Small intestine (tissue), 7 donors: Measurements from ENCODE around the gene ACTRT2. TPM values are rescaled to one million over a fixed set of nuclear protein-coding genes. Genes with fewer than 3 reads are reported as not detected.

Experiments
- DNase-seq, 2 donors: peaks; one replicate each; pipeline versions ENCODE4 v3.0.0 to v3.0.0-alpha.2; 2013
- FAIRE-seq: peaks from 2 replicates; lab custom pipeline; 2012; peaks lifted over from hg19 to GRCh38; lab: Jason Lieb, UNC
- H3K27ac ChIP-seq, 3 donors: one replicate each; pipeline ENCODE4 v1.5.1; 2013; ENCODE audit warnings: low read length in 2 of 3, mild to moderate bottlenecking in 2 of 3, control low read depth in 1 of 3, inconsistent platforms in 1 of 3, low read depth in 1 of 3, moderate library complexity in 1 of 3
- H3K27me3 ChIP-seq, 3 donors: one replicate each; pipeline ENCODE4 v1.6.1; 2013; ENCODE audit warnings: low read length in 3 of 3, inconsistent platforms in 1 of 3; ENCODE audit not compliant: control insufficient read depth in 3 of 3, insufficient read depth in 3 of 3
- H3K36me3 ChIP-seq, 3 donors: one replicate each; pipeline ENCODE4 v1.6.1; 2013; ENCODE audit warnings: low read length in 3 of 3, inconsistent platforms in 1 of 3, low read depth in 1 of 3, mild to moderate bottlenecking in 1 of 3, moderate library complexity in 1 of 3; ENCODE audit not compliant: control insufficient read depth in 3 of 3, insufficient read depth in 2 of 3
- H3K4me1 ChIP-seq, 3 donors: one replicate each; pipeline ENCODE4 v1.6.1; 2013; ENCODE audit warnings: low read length in 2 of 3, inconsistent platforms in 1 of 3, low read depth in 1 of 3, mild to moderate bottlenecking in 1 of 3, moderate library complexity in 1 of 3; ENCODE audit not compliant: control insufficient read depth in 3 of 3, insufficient read depth in 2 of 3
- H3K4me3 ChIP-seq, 3 donors: one replicate each; pipeline ENCODE4 v1.5.1; 2013; ENCODE audit warnings: low read length in 3 of 3, control low read depth in 1 of 3, inconsistent platforms in 1 of 3, low read depth in 1 of 3, mild to moderate bottlenecking in 1 of 3, moderate library complexity in 1 of 3
- H3K9me3 ChIP-seq, 2 donors: one replicate each; pipeline ENCODE4 v1.6.1; 2013; ENCODE audit warnings: low read depth in 1 of 2, low read length in 1 of 2; ENCODE audit not compliant: control insufficient read depth in 2 of 2, insufficient read depth in 1 of 2
- WGBS, 3 donors: extraction: QIAGEN DNeasy Blood & Tissue Kit; methylation state at CpG; one replicate each; pipeline ENCODE4 v1.1.7; 2013; 5-methylcytosine and 5-hydroxymethylcytosine counted together
- polyA plus RNA-seq, 4 donors: library from polyadenylated mRNA; stranded (reverse) in 3 of 4; unstranded in 1 of 4; fragments of 200-250 nt in 3 of 4; fragments of 120-200 nt in 1 of 4; gene quantifications; one replicate each; pipeline versions ENCODE4 v1.2.1 to v1.2.3, GENCODE V29; 2013
- donor health status: healthy with polysubstance abuse.
- donor health status: control.
- donor health status: control.
- donor health status: Bipolar disorder and iron deficiency.
- donor health status: healthy.

Gene ACTRT2
- polyA plus RNA-seq, 4 donors = not detected

GRCh38 chr1:2999571-2999970 is 21.7 kb upstream of the ACTRT2 start:
- FAIRE-seq (no peak), DNase-seq (no peak)
- Histone ChIP-seq H3K27ac (no peak overlapping the region), H3K9me3 (no peaks in the 10 kb centered on the region), H3K4me1 (no peaks in the 10 kb centered on the region), H3K27me3 (peaks cover 0 to 5% (median 0%) of the 10 kb centered on the region in 3 donors), H3K36me3 (no peaks in the 10 kb centered on the region), H3K4me3 (no peak overlapping the region)
- 60 to 74% (median 64%) methylated on average over 6 of the region's 6 CpGs for WGBS, 3 donors

DNA sequence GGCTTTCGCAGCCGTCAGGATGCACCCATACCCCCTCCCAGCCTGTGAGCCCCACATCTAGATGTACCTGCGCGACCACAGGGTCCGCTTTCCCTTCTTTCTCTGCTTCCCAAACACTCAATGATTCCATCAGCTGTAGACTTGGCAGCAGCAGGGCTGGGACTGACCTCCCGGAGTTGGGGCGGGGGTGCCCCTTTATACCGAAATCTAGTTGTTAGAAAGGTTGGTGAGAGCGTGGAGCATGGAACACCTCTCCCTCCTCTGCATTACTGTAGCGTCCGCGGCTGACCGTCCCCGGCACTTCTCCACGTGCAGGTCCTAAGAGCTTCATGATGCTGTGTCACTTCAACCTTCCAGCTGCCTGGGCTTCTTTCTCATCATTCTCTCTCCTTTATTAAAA is 21.1 kb upstream of the ACTRT2 start:
- DNase-seq (no peak), FAIRE-seq (no peak)
- WGBS, 3 donors = 82 to 91% (median 86%) methylated on average over 15 of the region's 15 CpGs
- Histone ChIP-seq H3K27ac (no peak overlapping the region), H3K36me3 (no peaks in the 10 kb centered on the region), H3K27me3 (peaks cover 0 to 7% (median 0%) of the 10 kb centered on the region in 3 donors), H3K4me3 (no peak overlapping the region), H3K9me3 (no peaks in the 10 kb centered on the region), H3K4me1 (no peaks in the 10 kb centered on the region)

DNA sequence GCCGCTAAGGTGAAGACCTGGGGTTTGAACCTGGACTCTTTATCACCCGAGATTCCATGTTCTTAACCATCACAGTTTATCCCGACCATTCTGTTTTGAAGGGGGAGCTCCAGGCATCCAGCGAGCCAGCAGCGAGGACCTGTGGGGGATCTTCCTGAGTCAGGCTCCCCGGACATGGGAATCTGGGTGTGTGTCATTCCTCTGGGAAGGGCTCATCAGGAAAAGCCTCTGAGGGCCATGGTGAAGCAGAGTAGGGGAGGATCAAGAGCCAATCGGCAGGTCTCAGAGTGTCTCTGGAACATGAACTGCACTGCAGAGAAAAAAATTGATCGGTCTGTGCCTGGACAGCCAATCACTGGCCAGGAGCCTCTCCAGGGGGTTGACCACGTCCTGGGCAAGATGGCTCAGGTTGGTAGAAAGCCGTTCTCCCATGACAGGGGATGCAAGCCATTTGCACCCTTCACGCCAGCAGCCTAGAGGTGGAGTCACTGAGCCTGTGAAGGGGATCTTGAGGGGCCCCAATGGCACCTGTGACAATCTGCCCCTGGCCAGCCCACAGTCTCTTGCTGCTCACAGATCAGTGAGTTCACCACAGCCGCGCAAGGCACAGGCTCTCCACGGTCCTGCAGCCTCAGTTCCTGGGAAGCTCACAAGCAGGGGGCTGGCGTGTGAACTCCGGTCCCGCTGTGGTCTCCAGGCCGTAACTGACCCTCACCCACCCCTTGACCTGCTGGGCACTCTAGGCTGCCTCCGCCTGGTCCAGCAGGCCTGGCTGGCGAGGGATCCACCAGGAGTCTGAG is 20.4 kb upstream of the ACTRT2 start:
- Histone ChIP-seq H3K9me3 (no peaks in the 10 kb centered on the region), H3K4me1 (no peaks in the 10 kb centered on the region), H3K27me3 (peaks cover 0 to 7% (median 0%) of the 10 kb centered on the region in 3 donors), H3K27ac (no peak overlapping the region), H3K4me3 (no peak overlapping the region), H3K36me3 (no peaks in the 10 kb centered on the region)
- 70 to 73% (median 72%) methylated on average over 20 of the region's 20 CpGs for WGBS, 3 donors
- DNase-seq (no peak), FAIRE-seq (no peak)

- WGBS, 3 donors = 83 to 86% (median 86%) methylated on average over 47 of the region's 47 CpGs
- Histone ChIP-seq H3K4me1 (no peaks in the 10 kb centered on the region), H3K9me3 (peaks cover 0 to 3% of the 10 kb centered on the region in 2 donors), H3K4me3 (no peak overlapping the region), H3K36me3 (no peaks in the 10 kb centered on the region), H3K27ac (no peak overlapping the region), H3K27me3 (peaks cover 0 to 7% (median 0%) of the 10 kb centered on the region in 3 donors)
- DNase-seq (no peak), FAIRE-seq (no peak)
Observed at GRCh38 chr1:3001471-3002348, 19.6 kb upstream of the ACTRT2 start.

DNA sequence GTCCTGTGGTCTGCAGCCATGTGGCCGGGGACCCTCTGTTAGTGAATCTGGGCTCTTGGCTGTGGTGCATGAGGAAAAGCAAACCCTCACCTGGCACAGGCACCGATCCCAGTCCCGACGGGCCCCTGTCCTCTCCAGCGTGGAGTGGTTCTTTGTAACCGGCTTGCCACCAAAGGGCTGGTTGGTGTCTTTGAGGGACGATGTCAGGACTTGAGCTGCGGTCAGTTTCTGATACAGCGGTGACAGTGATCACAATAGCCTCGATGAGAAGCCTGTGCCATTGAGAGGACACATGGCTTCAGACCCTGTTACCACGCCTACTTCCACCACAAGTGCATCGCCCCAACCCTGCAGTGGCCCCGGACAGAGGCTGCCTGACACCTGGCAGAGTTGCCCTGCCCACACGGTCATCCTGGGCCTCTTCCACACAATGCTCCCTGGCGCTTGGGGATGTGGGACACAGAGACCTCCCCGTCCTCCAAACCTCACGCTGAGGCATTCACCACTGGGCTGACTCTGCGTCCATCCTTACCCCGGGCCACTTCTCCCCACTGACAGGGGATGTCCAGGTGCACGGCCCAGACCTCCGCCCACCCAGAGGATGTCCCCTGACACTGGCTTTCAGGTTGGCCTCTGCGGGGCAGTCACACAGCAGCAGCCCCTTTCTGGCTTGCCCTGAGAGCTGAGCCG is 18.8 kb upstream of the ACTRT2 start:
- Histone ChIP-seq H3K9me3 (peaks cover under 1 to 6% of the 10 kb centered on the region in 2 donors), H3K27ac (no peak overlapping the region), H3K4me3 (no peak overlapping the region), H3K27me3 (peaks cover 0 to 7% (median 0%) of the 10 kb centered on the region in 3 donors), H3K36me3 (no peaks in the 10 kb centered on the region), H3K4me1 (no peaks in the 10 kb centered on the region)
- DNase-seq (no peak), FAIRE-seq (no peak)
- 84 to 87% (median 84%) methylated on average over 23 of the region's 23 CpGs for WGBS, 3 donors

GRCh38 chr1:3003039-3003940 is 18.0 kb upstream of the ACTRT2 start:
- DNase-seq = no peak
- Histone ChIP-seq H3K9me3 (peaks cover 2 to 12% of the 10 kb centered on the region in 2 donors), H3K27me3 (peaks cover 0 to 8% (median 0%) of the 10 kb centered on the region in 3 donors), H3K36me3 (no peaks in the 10 kb centered on the region), H3K27ac (no peak overlapping the region), H3K4me1 (no peaks in the 10 kb centered on the region), H3K4me3 (no peak overlapping the region)
- no peak for FAIRE-seq
- WGBS, 3 donors = 75 to 80% (median 76%) methylated on average over 28 to 32 of the region's 32 CpGs

DNA sequence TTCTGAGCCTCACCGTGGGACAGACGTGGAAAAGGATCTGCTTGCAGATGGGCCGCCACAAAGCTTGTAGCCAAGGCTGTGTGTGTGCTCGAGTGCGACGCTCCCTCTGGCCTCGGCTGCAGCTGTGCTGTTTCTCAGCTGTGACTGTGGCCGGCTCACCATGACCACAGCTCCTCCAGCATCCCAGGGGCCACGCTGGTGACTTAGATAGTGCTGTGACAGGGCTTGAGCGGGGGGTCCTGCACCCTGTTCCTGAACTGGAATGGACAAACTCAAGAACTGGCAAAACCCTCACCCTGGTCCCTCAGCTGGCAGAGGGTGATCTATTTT is 17.4 kb upstream of the ACTRT2 start:
- Histone ChIP-seq H3K4me3 (no peak overlapping the region), H3K27ac (no peak overlapping the region), H3K27me3 (peaks cover 0 to 8% (median 0%) of the 10 kb centered on the region in 3 donors), H3K9me3 (peaks cover 2 to 18% of the 10 kb centered on the region in 2 donors), H3K4me1 (no peaks in the 10 kb centered on the region), H3K36me3 (no peaks in the 10 kb centered on the region)
- WGBS, 3 donors = 75 to 78% (median 76%) methylated on average over 10 of the region's 10 CpGs
- DNase-seq = no peak
- no peak for FAIRE-seq
